ENCODE results near the gene KLHDC10. TPM values are rescaled to one million over a fixed set of nuclear protein-coding genes. Genes with fewer than 3 reads are reported as not detected.

Gene KLHDC10
- total and polyA plus RNA-seq, 2 of the 13 experiments (the other 11 are each of a cell fraction or from before 2014, with no cell fraction given) = 11.9 to 21.6 TPM

DNA sequence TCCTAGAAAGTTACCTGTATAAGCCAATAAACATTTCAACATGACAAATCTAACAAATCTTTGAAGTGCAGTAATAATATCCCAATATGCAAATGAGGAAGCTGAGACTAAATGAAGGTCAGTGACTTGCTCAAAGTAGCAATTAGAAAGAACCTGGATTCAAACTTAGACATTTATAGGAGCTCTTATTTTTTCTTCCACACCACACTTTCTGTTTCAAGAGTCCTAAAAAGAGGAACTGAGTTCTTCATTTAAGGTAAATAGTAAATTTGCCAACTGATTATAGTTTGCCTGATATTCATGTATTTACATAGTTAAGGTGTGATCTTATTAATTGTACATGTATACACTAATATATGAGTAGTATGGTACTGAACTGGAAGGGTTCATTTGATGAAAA lies 44.0 kb downstream of the KLHDC10 start:
- peak overlapping the region; percentile 21 for H3K27ac ChIP-seq (ENCODE audit: extremely low read length, insufficient read depth, low read length)
- no peak overlapping the region for H3K9ac ChIP-seq (ENCODE audit: insufficient read depth, low read depth, low read length)
- H3K4me3 ChIP-seq (replicated peaks in 1 of 3; ENCODE audit: insufficient read depth in 1 of 3, low read depth in 2 of 3, low read length in 3 of 3) = peak overlapping the region in 1 of 3 experiments; percentile 11; a peak in 1 of 6 replicates

DNA sequence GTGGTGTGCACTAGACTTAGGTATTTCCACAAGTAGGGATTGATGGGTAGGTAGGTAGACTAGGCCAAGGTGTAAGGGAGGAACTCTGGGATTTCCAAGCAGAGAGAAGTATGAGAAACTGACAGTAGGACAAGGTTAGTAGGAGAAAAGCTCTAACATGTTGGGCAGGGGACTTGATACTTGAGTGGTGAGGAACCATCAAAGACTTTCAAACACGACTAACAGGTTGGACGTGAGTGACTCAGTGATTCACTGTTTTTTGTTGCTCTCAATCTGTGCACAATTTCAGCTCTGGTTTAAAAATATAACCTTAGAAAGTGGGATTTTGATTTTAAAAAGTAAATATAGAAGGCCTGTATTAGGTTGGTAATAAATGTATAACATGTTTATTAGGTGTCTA lies 44.4 kb downstream of the KLHDC10 start:
- H3K9me3 ChIP-seq (ENCODE audit: low read length) = no peaks in the 10 kb centered on the region
- H3K79me2 ChIP-seq (ENCODE audit: insufficient read depth, low read length) = no peaks in the 10 kb centered on the region
- peaks cover 20% of the 10 kb centered on the region for H3K4me1 ChIP-seq (ENCODE audit: insufficient read depth, low read length)
- FAIRE-seq = no peak
- TF ChIP-seq, protein P1, sequence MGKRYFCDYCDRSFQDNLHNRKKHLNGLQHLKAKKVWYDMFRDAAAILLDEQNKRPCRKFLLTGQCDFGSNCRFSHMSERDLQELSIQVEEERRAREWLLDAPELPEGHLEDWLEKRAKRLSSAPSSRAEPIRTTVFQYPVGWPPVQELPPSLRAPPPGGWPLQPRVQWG (CRISPR knock-in tag; IDR thresholded peaks at IDR 0.05; ENCODE audit: borderline replicate concordance, low read depth) = no peak
- no peak for TF ChIP-seq ZNF550 (CRISPR knock-in tag; IDR thresholded peaks at IDR 0.05; ENCODE audit: borderline replicate concordance)
- no peak for TF ChIP-seq SIX4 (CRISPR knock-in tag; IDR thresholded peaks at IDR 0.05)
- TF ChIP-seq HNF4A (CRISPR knock-in tag; IDR thresholded peaks at IDR 0.05) = no peak
- no peak for TF ChIP-seq SCMH1 (CRISPR knock-in tag; IDR thresholded peaks at IDR 0.05; ENCODE audit: borderline replicate concordance)
- no peak for TF ChIP-seq ZNF296 (CRISPR knock-in tag; conservative IDR thresholded peaks at IDR 0.05)
- TF ChIP-seq ZFY (CRISPR knock-in tag; IDR thresholded peaks at IDR 0.05) = no peak
- TF ChIP-seq RCOR2 (CRISPR knock-in tag; IDR thresholded peaks at IDR 0.05) = no peak
- no peak for TF ChIP-seq ONECUT2 (CRISPR knock-in tag; IDR thresholded peaks at IDR 0.05)
- no peak for ATAC-seq
- no peaks in the 10 kb centered on the region for H3K27me3 ChIP-seq (ENCODE audit: control insufficient read depth in 1 of 2, insufficient read depth in 2 of 2, low read length in 2 of 2)
- no peak overlapping the region for H3K9ac ChIP-seq (ENCODE audit: insufficient read depth, low read depth, low read length)
- CTCF ChIA-PET (ENCODE audit: low intra/inter-chr PET ratio, low total read pairs) = no interaction called here
- H3K36me3 ChIP-seq (replicated peaks in 1 of 2; ENCODE audit: control insufficient read depth in 1 of 2, insufficient read depth in 2 of 2, low read length in 2 of 2) = peaks cover 1 to 4% of the 10 kb centered on the region in 2 experiments; a peak in 2 of 5 replicates
- H3K27ac ChIP-seq (ENCODE audit: extremely low read length, insufficient read depth, low read length) = no peak overlapping the region
- intact Hi-C loops (cut with micrococcal nuclease; ENCODE audit: unreplicated experiment) = no loop called here
- no peaks in the 10 kb centered on the region for H4K20me1 ChIP-seq (ENCODE audit: insufficient read depth, low read length)
- no peak overlapping the region for H3K4me2 ChIP-seq (ENCODE audit: low read depth, low read length)
- no peak for DNase-seq (ENCODE audit: low spot score)
- 98% methylated on average over 2 of the region's 2 CpGs for WGBS (ENCODE audit: low lambda C conversion rate)
- H3K4me3 ChIP-seq (replicated peaks in 1 of 3; ENCODE audit: insufficient read depth in 1 of 3, low read depth in 2 of 3, low read length in 3 of 3) = no peak overlapping the region
- no peak overlapping the region for H2AFZ ChIP-seq (ENCODE audit: low read length)
- in situ Hi-C loops (cut with HindIII; ENCODE audit: extremely low pct_ligation_motif_present, low pct_unique_long_range_greater_than_20kb) = no loop called here
- POLR2A ChIA-PET = no interaction called here
- BruUV-seq (replicated peaks) = no TSS peak

More for the DNA sequence above, 44.0 kb downstream of the KLHDC10 start:
- H3K4me2 ChIP-seq (ENCODE audit: low read depth, low read length) = peak overlapping the region; percentile 51
- DNase-seq (ENCODE audit: low spot score) = no peak
- POLR2A ChIA-PET = no interaction called here
- no peak overlapping the region for H2AFZ ChIP-seq (ENCODE audit: low read length)
- peaks cover 20% of the 10 kb centered on the region for H3K4me1 ChIP-seq (ENCODE audit: insufficient read depth, low read length)
- TF ChIP-seq CREM (IDR thresholded peaks at IDR 0.05) (no peak), CREM (CRISPR knock-in tag; IDR thresholded peaks at IDR 0.05) (no peak), ZNF83 (CRISPR knock-in tag; IDR thresholded peaks at IDR 0.05; ENCODE audit: borderline replicate concordance) (no peak), RORA (CRISPR knock-in tag; IDR thresholded peaks at IDR 0.05) (no peak), ZNF451 (CRISPR knock-in tag; IDR thresholded peaks at IDR 0.05) (no peak)
- TF ChIP-seq, protein P2, sequence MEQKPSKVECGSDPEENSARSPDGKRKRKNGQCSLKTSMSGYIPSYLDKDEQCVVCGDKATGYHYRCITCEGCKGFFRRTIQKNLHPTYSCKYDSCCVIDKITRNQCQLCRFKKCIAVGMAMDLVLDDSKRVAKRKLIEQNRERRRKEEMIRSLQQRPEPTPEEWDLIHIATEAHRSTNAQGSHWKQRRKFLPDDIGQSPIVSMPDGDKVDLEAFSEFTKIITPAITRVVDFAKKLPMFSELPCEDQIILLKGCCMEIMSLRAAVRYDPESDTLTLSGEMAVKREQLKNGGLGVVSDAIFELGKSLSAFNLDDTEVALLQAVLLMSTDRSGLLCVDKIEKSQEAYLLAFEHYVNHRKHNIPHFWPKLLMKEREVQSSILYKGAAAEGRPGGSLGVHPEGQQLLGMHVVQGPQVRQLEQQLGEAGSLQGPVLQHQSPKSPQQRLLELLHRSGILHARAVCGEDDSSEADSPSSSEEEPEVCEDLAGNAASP (CRISPR knock-in tag; IDR thresholded peaks at IDR 0.05; ENCODE audit: borderline replicate concordance) = no peak
- H3K9me3 ChIP-seq (ENCODE audit: low read length) = no peaks in the 10 kb centered on the region
- no peaks in the 10 kb centered on the region for H3K27me3 ChIP-seq (ENCODE audit: control insufficient read depth in 1 of 2, insufficient read depth in 2 of 2, low read length in 2 of 2)
- BruUV-seq (replicated peaks) = no TSS peak
- H4K20me1 ChIP-seq (ENCODE audit: insufficient read depth, low read length) = no peaks in the 10 kb centered on the region
- in situ Hi-C loops (cut with HindIII; ENCODE audit: extremely low pct_ligation_motif_present, low pct_unique_long_range_greater_than_20kb) = no loop called here
- intact Hi-C loops (cut with micrococcal nuclease; ENCODE audit: unreplicated experiment) = no loop called here
- ATAC-seq = no peak
- CTCF ChIA-PET (ENCODE audit: low intra/inter-chr PET ratio, low total read pairs) = no interaction called here
- FAIRE-seq = no peak
- no peaks in the 10 kb centered on the region for H3K79me2 ChIP-seq (ENCODE audit: insufficient read depth, low read length)
- H3K36me3 ChIP-seq (replicated peaks in 1 of 2; ENCODE audit: control insufficient read depth in 1 of 2, insufficient read depth in 2 of 2, low read length in 2 of 2) = peaks cover 1 to 4% of the 10 kb centered on the region in 2 experiments; a peak in 2 of 5 replicates
